ENCODE results near the gene CUL2.

- TF ChIP-seq CTCF (conservative IDR thresholded peaks at IDR 0.05; ENCODE audit: low read depth, low read length) (no peak), USF2 (IDR thresholded peaks at IDR 0.05; ENCODE audit: low read depth, low read length) (no peak), RFX5 (IDR thresholded peaks at IDR 0.05; ENCODE audit: low read depth, low read length) (no peak), BHLHE40 (IDR thresholded peaks at IDR 0.05; ENCODE audit: low read depth, low read length) (no peak), CEBPB (IDR thresholded peaks at IDR 0.05; ENCODE audit: low read depth, low read length) (no peak), POLR2A (IDR thresholded peaks at IDR 0.05; ENCODE audit: low read depth, low read length) (no peak), RAD21 (IDR thresholded peaks at IDR 0.05; ENCODE audit: low read length) (no peak), ELK1 (IDR thresholded peaks at IDR 0.05; ENCODE audit: borderline replicate concordance, low read depth, low read length) (no peak), SMC3 (IDR thresholded peaks at IDR 0.05; ENCODE audit: low read depth, low read length) (no peak), FOS (IDR thresholded peaks at IDR 0.05; ENCODE audit: low read depth, low read length) (no peak), MAZ (IDR thresholded peaks at IDR 0.05; ENCODE audit: borderline replicate concordance, low read depth, low read length) (no peak), MXI1 (IDR thresholded peaks at IDR 0.05; ENCODE audit: borderline replicate concordance, low read depth, low read length) (no peak), CHD1 (IDR thresholded peaks at IDR 0.05; ENCODE audit: low read depth, low read length) (no peak)
Observed at GRCh38 chr10:35112571-35112970, 22.4 kb upstream of the CUL2 start.

Data from IMR-90 (cell line).